Measurements from ENCODE around the gene HPCAL4.

HPCAL4 gene

DNA sequence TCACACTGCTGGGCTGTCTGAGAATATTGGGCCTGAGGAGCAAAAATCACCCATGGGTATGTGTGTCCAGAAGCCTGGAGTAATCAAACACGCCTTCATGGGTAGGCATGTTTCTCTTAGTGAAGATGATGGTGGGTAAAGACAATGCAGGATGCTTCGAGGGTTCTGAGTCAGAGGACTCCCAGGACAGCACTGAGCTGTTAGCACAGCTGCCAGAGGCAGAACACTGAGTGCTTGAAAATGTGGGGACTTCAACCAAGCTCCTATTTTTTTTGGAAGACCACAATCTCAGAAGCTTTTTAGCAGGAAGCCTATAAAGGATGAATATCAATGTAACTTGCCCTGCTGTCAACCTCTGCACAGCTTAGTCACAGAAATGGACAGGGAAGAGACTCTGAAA, 11.4 kb downstream of the HPCAL4 start:
- no peak overlapping the region for H3K27ac ChIP-seq
- no peak for DNase-seq (ENCODE audit: low read depth, low spot score)

DNA sequence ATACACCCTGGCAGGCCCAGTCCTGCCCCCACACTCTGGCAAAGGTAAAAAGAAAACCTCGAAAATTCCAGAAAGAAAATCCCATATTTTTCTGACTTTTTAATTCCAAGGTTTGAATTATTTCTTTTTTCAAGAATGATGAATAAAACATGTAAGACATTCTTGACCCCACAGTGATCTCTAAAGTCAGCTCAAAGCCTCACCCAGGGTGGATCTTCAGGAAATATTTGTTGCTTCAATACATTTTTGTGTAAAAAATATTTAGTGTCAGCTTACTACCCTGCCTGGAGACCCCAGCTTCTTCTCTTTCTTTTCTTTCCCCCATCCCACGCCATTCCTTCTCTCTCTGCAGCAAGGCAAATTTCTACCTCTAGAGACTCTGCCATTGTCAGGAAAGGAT, 12.3 kb downstream of the HPCAL4 start:
- DNase-seq (ENCODE audit: low read depth, low spot score): no peak

DNA sequence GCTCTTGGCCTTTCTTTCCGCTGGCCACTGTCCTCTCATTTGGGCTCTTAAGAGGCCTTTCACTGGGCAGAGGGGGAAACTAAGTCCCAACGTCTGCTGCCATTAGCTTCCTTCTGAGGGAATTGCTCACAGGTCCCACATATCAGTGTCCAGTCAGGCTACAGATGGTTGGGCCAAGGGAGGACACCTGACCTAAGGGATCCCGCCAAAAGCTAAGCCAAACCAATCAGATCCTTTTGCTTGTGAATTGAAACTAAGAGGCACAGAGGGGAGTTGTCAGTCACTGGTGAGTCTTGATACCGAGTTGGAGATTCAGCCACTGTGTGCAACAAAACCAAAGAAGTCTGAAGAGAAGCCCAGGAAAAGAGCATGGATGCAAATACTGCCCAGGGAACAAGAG, 13.6 kb downstream of the HPCAL4 start:
- H3K27ac ChIP-seq: no peak overlapping the region
- DNase-seq (ENCODE audit: low read depth, low spot score): no peak

More for the DNA sequence above, 12.3 kb downstream of the HPCAL4 start:
- no peak overlapping the region for H3K27ac ChIP-seq

DNA sequence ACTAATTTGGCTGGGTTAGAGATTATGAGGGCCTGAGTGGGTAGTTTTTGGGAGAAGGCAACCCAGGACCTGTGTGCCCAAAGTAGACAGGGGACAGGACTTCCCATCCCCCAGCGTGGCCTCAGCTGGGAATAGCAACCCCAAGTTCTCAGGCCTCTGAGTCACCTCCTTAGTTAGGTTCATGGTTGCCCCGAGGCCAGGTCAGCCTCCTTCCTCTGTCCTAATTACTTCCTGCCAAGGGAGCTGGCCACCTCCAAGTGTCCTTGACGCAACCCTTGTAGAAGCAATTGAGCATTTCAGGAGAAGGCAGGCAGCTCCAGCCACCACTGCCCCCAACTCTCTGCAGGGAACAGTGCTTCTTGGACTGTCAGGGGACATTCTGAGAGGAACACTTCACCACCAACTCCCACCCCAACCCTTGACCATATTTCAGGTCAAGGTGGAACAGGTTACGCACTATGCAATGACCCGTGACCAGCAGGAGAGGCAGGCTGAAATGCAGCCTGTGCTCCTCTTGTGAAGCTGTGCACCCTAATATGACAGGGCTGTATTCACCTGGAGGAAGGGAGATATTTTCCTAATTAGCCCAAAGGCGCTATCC, 14.2 kb downstream of the HPCAL4 start:
- DNase-seq (ENCODE audit: low read depth, low spot score): no peak
- H3K27ac ChIP-seq: no peak overlapping the region

DNA sequence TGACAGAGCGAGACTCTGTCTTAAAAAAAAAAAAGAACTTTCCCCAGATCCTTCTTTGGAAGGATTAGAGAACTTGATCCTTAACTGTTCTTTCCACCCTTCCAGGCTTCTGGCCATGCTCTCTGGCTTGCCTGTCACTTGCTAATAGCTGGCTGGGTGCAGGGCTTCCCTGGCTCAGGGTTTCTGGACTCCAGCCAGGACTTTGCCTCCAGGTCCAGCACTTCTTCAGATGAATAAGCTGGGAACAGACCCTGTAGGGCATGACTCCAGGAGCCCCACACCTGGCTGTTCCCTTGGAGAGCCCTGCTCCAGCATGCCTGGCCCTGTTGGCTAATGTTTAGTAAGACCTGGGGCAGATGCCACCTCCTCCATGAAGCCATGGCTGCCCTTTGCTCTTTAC, 16.0 kb downstream of the HPCAL4 start:
- no peak for DNase-seq (ENCODE audit: low read depth, low spot score)
- H3K27ac ChIP-seq: no peak overlapping the region

DNA sequence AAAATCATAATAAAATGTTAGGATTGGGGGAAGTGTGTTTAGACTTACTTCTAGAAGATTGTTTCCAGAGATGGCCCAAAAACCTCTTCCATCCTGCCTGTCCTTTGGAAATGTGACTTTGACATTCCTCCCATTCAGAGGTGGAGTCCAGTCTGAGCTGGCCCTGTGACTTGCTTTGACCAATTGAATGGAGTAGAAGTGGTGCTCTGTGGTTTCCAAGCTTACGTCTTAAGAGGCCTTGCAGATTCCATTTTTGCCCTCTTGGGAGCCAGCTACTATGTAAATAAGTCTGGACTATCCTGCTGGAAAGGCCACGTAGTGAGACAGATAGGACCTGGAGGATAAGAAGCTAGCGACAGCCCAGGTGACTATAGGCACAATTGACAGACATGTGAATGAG, 18.0 kb downstream of the HPCAL4 start:
- no peak for DNase-seq (ENCODE audit: low read depth, low spot score)

DNA sequence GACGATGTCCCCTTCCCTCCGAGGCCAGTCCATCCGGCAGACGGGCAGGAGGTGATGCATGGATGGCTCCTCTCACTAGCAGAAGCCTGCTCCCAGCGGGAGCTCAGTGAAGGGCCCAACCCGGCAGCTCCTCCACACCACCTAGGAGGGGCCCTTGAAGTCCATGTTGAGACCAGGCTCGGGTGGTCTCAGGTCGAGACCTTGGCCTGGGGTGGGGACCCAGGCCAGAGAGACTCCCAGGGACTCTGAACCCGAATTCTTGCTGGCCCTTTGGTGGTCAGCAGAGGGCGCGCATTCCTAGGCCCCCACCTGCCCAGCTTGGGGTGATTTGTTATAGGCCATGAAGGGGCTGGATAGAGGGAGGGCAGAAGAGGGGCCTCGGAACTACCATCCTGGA, 18.7 kb downstream of the HPCAL4 start:
- H3K27ac ChIP-seq: no peak overlapping the region
- no peak for DNase-seq (ENCODE audit: low read depth, low spot score)

More for the DNA sequence above, 18.0 kb downstream of the HPCAL4 start:
- H3K27ac ChIP-seq: no peak overlapping the region

DNA sequence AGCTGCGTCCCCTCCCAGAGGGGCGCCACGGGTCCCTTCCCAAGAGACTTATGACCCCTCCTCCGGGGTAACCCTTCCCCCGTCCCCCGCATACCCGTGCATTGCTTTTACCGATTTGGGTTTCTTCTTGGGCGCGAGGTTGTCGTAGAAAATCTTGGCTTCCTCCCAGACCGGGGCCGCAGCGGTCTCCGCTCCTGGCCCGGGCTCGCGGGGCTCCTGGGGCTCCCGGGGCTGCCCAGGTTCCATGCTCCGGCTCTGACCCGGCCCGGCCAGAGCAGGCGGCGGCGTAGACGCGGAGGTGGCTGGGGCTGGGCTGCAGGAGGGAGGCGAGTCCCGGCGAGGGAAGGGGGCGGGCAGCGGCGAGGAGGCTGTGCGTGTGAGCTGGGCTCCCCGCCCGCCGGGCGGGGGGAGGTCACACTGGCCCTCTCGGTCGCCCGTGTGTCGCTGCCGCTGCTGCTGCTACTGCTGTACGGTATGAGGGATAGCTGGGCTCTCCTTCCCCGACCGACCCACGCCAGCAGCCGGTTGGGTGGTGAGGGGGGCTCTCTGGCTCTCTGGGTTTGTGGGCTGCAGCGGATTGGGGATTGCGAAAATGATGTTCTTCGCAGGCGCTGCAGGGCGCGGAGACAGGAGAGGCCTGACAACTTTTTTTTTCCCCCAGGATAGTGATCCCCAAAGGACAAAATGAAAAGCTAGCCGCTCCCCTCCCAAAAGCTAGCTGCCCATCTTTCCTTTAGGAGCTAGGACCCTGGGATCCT, 19.3 kb downstream of the HPCAL4 start, which contains the start of gene NT5C1A:
Gene NT5C1A (minus strand): TSS at position 315 of the 758 bp plus-strand sequence. CDS start 69 bp downstream, at position 246.
- no peak within 1 kb of the TSS for H3K27ac ChIP-seq
- no peak for DNase-seq (ENCODE audit: low read depth, low spot score)

DNA sequence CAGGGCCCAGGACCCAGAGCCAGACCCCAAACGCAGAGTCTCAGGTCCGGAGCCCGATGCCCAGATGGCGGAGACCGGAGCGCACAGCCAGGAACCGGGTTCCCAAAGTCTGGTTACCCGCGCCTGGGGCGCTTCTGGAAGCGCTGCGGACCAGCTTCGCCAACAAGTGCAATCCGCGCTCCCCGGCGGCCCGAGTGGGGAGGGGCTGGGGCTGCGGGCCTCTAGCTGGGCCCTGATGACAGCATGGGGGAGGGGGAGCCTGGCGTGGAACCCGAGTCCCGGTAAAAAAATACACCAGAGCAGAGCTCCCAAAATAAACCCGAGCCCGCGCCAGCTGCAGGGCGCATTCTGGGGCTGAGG, 19.8 kb downstream of the HPCAL4 start:
- no peak for DNase-seq (ENCODE audit: low read depth, low spot score)
- no peak overlapping the region for H3K27ac ChIP-seq

DNA sequence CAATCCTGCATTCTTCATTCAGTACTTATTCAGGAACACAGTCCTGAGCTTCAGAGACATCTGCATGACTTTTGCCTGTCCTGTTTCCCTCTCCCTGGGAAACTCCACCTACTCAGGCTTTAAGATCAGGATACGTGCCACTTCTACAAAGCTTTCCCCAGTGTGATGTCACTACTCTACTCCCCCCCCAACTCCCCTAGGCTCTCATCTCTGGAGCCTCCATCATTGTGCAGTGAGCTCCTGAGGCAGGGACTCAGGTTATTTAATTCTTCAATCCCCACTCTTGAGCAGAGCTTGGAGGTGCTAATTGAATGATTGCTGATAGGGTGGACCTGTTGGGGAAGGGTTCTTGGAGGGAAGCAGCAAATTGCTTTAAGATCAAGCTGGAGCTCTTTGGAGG, 20.5 kb downstream of the HPCAL4 start:
- H3K27ac ChIP-seq: no peak overlapping the region
- no peak for DNase-seq (ENCODE audit: low read depth, low spot score)

DNA sequence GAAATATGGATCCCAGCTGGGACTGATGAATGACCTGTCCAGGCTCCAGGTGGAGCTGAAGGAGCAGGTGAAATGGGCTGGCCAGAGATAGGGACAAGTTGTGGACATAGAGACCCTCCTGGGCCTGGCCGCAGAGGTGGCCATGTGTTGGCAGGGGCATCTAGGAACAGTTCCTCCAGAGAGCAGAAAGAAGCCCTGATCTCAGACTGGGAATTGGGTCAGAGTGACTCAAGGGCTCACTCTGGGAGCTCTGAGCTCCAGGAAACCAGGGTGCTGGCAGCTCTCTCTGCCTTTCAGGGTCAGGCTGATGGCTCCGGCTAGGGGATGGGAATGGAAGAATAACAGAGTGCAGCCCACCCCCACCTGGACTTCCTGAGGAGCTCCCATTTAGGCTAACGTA, 22.3 kb downstream of the HPCAL4 start:
- H3K27ac ChIP-seq: no peak overlapping the region
- no peak for DNase-seq (ENCODE audit: low read depth, low spot score)

DNA sequence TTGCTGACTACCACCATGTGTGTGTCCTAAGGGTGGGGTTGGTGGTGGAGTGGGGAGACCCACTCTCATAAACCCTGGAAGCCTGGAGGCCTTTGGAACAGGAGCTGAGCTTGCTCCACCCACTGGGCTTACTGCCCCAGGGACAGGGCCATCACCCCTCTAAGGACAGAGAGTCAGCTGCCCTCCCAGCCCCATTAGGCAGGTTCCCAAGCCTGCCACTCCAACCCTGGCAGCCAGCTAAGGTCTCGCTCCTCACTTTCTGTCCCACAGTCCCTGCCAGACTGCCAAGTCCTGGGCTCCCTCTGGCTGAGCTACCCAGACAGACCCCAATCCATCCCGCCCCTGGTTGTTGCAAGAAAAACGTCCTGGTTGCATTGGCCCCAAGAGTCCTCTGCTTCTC, 23.1 kb downstream of the HPCAL4 start:
- H3K27ac ChIP-seq: no peak overlapping the region
- no peak for DNase-seq (ENCODE audit: low read depth, low spot score)

DNA sequence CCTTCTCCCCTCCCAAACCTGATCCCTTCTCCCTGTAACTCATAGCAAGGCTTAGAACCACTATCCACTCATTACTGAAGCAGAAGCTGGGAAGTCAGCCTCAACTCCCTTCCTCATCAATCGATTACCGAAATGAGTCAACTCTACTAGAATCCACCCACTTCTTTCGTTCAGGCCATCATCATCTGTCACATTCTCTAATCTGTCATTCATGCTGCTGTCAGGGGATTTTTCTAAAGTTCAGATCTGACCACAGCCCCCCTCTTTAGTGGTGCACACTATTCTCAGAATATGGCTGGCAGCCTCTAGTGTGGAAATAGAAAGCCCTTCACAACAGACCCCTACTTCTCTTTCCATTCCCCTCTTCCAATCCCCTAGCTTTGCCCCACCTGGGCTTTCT, 24.5 kb downstream of the HPCAL4 start:
- no peak overlapping the region for H3K27ac ChIP-seq
- DNase-seq (ENCODE audit: low read depth, low spot score): no peak

DNA sequence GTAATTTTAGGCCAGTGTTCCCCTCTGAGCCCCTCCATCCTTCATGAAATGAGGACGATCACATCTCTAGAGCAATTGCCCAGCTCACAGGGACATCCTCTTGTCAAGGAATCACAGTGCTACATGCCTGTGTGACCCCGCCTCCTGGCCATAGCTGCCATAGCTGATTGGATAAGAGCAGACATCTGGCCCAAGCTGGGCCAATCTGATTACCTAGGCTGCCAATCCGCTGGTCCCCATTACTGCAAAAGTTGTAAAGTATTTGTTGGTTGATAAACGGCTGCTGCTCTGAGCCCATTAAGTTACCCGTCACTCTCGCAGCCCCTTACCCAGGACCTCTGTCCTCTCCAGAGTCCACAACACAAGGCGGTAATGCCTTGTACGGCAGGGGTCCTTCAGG, 27.7 kb downstream of the HPCAL4 start:
- DNase-seq (ENCODE audit: low read depth, low spot score): no peak
- H3K27ac ChIP-seq: no peak overlapping the region

DNA sequence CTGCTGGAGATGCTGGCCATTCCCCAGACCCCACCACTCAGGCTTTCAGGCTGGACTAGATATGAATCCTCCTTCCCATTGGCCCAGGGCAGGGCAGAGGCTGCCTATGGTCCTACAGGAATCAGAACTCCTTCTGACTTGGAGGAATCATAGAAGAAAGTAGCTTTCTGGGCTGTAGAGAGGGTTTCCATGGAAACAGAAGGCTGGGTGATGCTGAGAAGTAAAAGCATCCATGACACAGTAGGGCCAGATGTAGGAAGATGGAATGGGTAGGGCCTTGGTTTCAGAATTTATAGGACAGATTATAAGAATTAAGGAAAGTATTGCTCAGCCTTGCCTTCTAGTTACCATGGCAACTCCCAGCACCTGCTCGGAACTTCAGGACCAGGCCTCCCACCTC, 28.4 kb downstream of the HPCAL4 start:
- no peak for DNase-seq (ENCODE audit: low read depth, low spot score)

DNA sequence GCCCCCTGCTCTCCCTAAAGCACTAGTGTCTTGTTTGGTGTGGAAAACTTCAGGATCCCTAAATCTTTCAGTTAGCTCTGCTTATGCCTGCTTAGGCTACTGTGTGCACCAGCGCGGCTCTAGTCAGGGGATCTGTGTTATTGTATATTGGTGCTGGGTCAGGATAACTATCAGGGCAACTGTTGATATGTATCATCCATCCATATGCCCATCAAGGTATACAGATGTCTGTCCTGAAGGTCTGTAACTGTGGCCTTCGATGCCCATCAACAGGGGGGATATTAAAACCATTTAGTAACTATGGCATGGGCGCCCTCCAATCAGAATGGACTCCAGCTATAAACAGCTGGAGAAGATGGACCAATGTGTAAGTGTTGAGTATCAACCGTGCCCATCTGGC, 31.7 kb downstream of the HPCAL4 start:
- no peak for DNase-seq (ENCODE audit: low read depth, low spot score)
- H3K27ac ChIP-seq: no peak overlapping the region

More for the DNA sequence above, 28.4 kb downstream of the HPCAL4 start:
- no peak overlapping the region for H3K27ac ChIP-seq

DNA sequence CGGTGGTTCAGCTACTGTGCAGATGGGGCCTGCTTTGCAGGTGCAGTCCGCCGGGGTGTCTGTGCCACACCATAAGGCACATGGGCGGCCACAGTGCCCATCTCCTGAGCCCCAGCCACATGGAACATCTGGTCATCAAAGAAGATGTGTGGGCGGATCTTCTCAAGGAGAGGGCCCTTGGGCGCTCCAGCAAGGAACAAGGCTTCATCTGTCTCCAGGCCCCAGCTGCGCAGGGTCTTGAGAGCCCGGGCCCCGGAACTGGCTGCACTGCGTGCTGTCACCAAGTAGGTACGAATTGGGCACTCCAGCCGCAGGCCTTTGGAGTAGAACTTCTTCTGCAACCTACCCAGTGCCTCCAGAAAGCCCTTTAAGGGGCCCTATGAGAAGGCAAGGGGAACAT, 32.1 kb downstream of the HPCAL4 start:
- DNase-seq (ENCODE audit: low read depth, low spot score): no peak
- H3K27ac ChIP-seq: no peak overlapping the region

DNA sequence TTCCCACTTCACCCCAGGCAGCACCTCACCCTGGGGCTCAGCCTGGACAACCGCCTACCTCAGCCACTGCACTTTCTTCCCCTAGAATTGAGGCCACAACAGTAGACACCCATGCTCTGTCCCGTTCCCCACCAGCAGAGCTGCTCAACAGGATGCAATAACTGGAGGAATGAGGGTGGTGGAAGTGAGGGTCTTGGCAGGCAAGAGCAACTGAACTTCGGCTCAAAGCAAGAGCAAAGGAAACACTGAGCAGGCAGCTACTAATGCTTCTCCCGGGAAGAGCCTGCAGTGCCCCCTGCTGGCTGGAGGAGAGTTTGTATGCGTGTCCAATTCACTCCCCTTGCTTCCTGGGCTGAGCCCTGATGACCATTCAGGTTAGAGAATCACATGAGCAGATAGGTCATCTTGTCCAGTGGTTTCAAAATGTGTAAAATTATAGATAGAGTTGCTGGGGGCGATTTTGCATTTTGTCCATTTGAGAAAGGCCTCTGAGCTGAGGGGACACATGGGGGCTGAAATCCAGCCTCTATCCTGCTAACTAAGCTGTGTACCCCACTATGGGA, 33.2 kb downstream of the HPCAL4 start:
- DNase-seq (ENCODE audit: low read depth, low spot score): no peak
- H3K27ac ChIP-seq: no peak overlapping the region

DNA sequence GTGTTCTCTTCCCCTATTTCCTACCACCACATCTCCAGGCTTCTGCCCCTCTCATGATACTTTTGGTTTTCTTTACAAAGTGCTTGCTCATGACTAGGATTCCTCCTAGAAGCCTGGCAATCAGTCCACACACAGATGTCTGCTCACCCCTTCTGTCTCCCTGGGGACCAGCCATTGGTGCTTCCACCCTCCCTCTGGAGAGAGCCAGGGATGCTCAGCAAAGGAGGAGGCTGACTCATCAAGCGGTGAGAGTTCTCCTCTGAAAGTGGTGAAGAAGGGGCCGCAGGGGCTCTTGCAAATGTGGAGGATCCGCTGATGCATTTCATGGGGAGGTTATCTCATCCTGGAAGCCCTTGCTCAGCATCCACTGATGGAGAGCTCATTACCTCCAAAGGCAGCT, 33.8 kb downstream of the HPCAL4 start:
- DNase-seq (ENCODE audit: low read depth, low spot score): no peak
- H3K27ac ChIP-seq: no peak overlapping the region

DNA sequence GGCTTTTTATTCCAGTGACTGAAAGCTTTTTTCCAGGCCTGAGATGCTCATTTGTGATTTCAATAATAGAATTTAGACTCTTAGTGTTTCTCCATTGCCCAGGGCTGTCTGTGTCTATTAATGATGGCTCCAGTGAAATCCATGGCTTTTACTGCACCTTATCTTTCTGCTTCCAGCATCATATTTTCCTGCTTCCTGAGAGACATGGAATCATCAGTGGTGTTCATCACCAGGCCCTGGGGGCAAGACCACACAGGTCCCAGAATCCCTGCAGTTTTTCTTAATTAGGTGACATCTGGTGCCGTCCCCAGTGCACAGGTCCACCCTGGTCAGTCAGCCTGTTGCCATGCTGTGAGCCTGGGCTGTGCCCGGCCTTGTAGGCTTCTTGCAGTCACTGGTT, 34.8 kb downstream of the HPCAL4 start:
- no peak for DNase-seq (ENCODE audit: low read depth, low spot score)
- no peak overlapping the region for H3K27ac ChIP-seq

DNA sequence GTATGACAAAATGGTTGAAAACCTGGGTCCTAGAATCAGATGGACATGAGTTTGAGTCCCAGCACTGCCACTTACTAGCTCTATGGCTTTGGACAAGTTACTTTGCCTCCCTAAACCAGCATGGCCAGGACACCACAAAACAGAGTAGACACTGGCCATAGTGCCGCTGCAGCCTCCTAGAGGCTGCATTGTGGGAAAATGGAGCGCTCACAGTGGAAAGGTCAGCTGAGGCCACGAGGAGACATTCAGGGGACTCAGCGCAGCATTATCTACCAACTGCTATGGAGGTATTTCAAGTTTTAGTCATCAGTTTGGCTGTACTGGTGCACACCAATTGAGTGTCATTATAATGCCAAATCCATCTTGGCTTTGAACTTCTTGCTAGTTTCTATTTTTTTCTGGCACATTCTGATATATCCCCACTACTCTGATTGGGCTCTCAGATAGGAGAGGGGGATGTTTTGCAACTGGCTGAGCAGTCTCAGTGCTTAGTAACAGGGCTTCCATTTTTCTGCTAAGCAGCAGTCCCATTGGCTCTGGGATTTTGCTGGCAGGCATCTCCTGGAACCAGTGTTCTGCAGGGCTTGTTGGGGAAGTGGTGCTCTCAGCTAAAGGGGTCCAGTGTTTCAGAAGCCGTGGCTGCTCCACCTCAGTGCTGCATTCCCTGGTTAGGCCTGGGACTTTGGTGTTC, 35.5 kb downstream of the HPCAL4 start:
- no peak for DNase-seq (ENCODE audit: low read depth, low spot score)
- no peak overlapping the region for H3K27ac ChIP-seq
